GM18508 (cell line): ENCODE results near the gene USP17L26.
"Not testable (repeated sequence)": the region's sequence is repeated elsewhere in the genome, so short reads cannot be mapped to it uniquely, and the experiment has no call there.

ENCODE experiments used
- ATAC-seq: cut with Tn5 transposase; IDR thresholded peaks from one replicate; pipeline ENCODE4 v1.9.1; 2021; ENCODE audit warnings: moderate number of reproducible peaks; ENCODE audit not compliant: insufficient read depth, unreplicated experiment

USP17L26 gene

GRCh38 chr4:9334358-9334757, at the start of gene USP17L26:
Gene USP17L26, plus strand, starts transcription at chr4:9334658. Its CDS starts 0 bp downstream, at chr4:9334658.
- ATAC-seq, result not testable (repeated sequence)

GRCh38 chr4:9324191-9324590, 10.3 kb upstream of the USP17L26 start:
- ATAC-seq, result not testable (repeated sequence)

- ATAC-seq, result not testable (repeated sequence)
Observed at GRCh38 chr4:9324865-9325264, 9.6 kb upstream of the USP17L26 start, which contains the start of gene USP17L24. Gene USP17L24, plus strand, starts transcription at chr4:9325165. Its CDS starts 0 bp downstream, at chr4:9325165.

- not testable (repeated sequence) for ATAC-seq
Observed at GRCh38 chr4:9329611-9330010, 4.8 kb upstream of the USP17L26 start, which contains the start of gene USP17L25. Gene USP17L25, plus strand, starts transcription at chr4:9329911. Its CDS starts 0 bp downstream, at chr4:9329911.

- ATAC-seq, result not testable (repeated sequence)
Observed at GRCh38 chr4:9339103-9339502, 4.6 kb downstream of the USP17L26 start, which contains the start of gene USP17L5. Gene USP17L5, plus strand, starts transcription at chr4:9339403. Its CDS starts 0 bp downstream, at chr4:9339403.

- ATAC-seq, result not testable (repeated sequence)
Observed at GRCh38 chr4:9343848-9344247, 9.4 kb downstream of the USP17L26 start, which contains the start of gene USP17L27. Gene USP17L27, plus strand, starts transcription at chr4:9344148. Its CDS starts 0 bp downstream, at chr4:9344148.

- not testable (repeated sequence) for ATAC-seq
Observed at GRCh38 chr4:9348593-9348992, 14.1 kb downstream of the USP17L26 start, which contains the start of gene USP17L28. Gene USP17L28, plus strand, starts transcription at chr4:9348893. Its CDS starts 0 bp downstream, at chr4:9348893.

- not testable (repeated sequence) for ATAC-seq
Observed at GRCh38 chr4:9350866-9351265, 16.4 kb downstream of the USP17L26 start.

GRCh38 chr4:9353338-9353737, 18.9 kb downstream of the USP17L26 start, which contains the start of gene USP17L29:
Gene USP17L29, plus strand, starts transcription at chr4:9353638. Its CDS starts 0 bp downstream, at chr4:9353638.
- not testable (repeated sequence) for ATAC-seq

- not testable (repeated sequence) for ATAC-seq
Observed at GRCh38 chr4:9362829-9363228, 28.4 kb downstream of the USP17L26 start, which contains the start of gene USP17L30. Gene USP17L30, plus strand, starts transcription at chr4:9363129. Its CDS starts 0 bp downstream, at chr4:9363129.

GRCh38 chr4:9379881-9380280, 45.4 kb downstream of the USP17L26 start:
- not testable (repeated sequence) for ATAC-seq

- not testable (repeated sequence) for ATAC-seq
Observed at GRCh38 chr4:9381012-9381534, 46.6 kb downstream of the USP17L26 start.

GRCh38 chr4:9384126-9384525, 49.7 kb downstream of the USP17L26 start:
- no peak for ATAC-seq
